Ovary (tissue), 9 donors: ENCODE results near the gene TNP2. TPM values are rescaled to one million over a fixed set of nuclear protein-coding genes. Genes with fewer than 3 reads are reported as not detected.

Source experiments
- DNase-seq, 5 donors: peaks; one replicate each; pipeline ENCODE4 v3.0.0-alpha.2; 2019 to 2020
- H3K27ac ChIP-seq, 2 donors: fragments of 200-600 bp; one replicate each; pipeline versions ENCODE4 v1.5.1 to v1.8.0; 2019 to 2022
- H3K27me3 ChIP-seq: fragments of 200-600 bp; one replicate; pipeline ENCODE4 v1.8.0; 2022
- H3K36me3 ChIP-seq: fragments of 200-600 bp; sonication (generic); one replicate; pipeline ENCODE4 v1.5.1; 2019
- H3K4me1 ChIP-seq: one replicate; pipeline ENCODE4 v1.8.1; 2013; ENCODE audit warnings: mild to moderate bottlenecking, moderate library complexity; ENCODE audit not compliant: insufficient read depth
- H3K4me3 ChIP-seq: fragments of 200-600 bp; sonication (generic); one replicate; pipeline ENCODE4 v1.5.1; 2017
- H3K9me3 ChIP-seq, 2 donors: fragments of 200-600 bp in 1 of 2; sonication (generic) in 1 of 2; one replicate each; pipeline versions ENCODE4 v1.5.1 to v1.8.1; 2013 to 2019; ENCODE audit warnings: mild to moderate bottlenecking in 1 of 2, moderate library complexity in 1 of 2
- EP300 ChIP-seq: sonication (generic); formaldehyde crosslinking; IDR thresholded peaks from one replicate; pipeline ENCODE4 v1.6.1; 2017; ENCODE audit warnings: antibody characterized with exemption
- POLR2A ChIP-seq: fragments of 450-650 bp; IDR thresholded peaks from one replicate; pipeline ENCODE4 v1.6.1; 2017; ENCODE audit warnings: antibody characterized with exemption, mild to moderate bottlenecking, moderate library complexity
- WGBS, 3 donors: extraction: QIAGEN DNeasy Blood & Tissue Kit in 1 of 3; methylation state at CpG; one replicate each; pipeline versions ENCODE4 v1.1.5 to v1.1.7; 2013 to 2017; 5-methylcytosine and 5-hydroxymethylcytosine counted together
- intact Hi-C, 4 donors: fragments of 100-400 bp; cut with DNase I; formaldehyde crosslinking; loops; one replicate each; pipeline versions ENCODE4 v1.11.0 to v1.15.1; 2022 to 2023
- polyA plus RNA-seq, 2 donors: library from polyadenylated mRNA; stranded (reverse); fragments of 200-250 nt in 1 of 2; fragments of 350-450 nt in 1 of 2; fragmentation: Illumina TruSeq in 1 of 2; extraction: RNeasy Lipid Tissue Mini Kit (QIAGEN cat#74804) in 1 of 2; gene quantifications; one replicate each; pipeline ENCODE4 v1.2.3, GENCODE V29; 2013 to 2014
- total RNA-seq, 7 donors: library from RNA; depleted of rRNA in 2 of 7; stranded (reverse); fragments of >200 nt in 2 of 7; fragmentation: NEBNext Ultra II Directional in 3 of 7; extraction: Animal tissue kit (Norgen Biotek cat#: 25700) in 3 of 7; gene quantifications; one replicate each; pipeline versions ENCODE4 v1.1.0 to v1.2.4, GENCODE V29; 2016 to 2023
- TF ChIP-seq, protein P1 (sequence below), 3 donors: fragments of 450-650 bp in 2 of 3; fragments of 200-600 bp in 1 of 3; IDR thresholded peaks; one replicate each; pipeline versions ENCODE4 v1.5.1 to v1.8.0; 2016 to 2022; ENCODE audit warnings: antibody characterized with exemption in 3 of 3, mild to moderate bottlenecking in 1 of 3
- donor health status: DM: no; HTN: no; CAD: no; lungs with moderate emphysema.
- donor health status: DM: no; HTN: no; CAD: no.
- donor health status: Bipolar disorder and iron deficiency.
- donor health status: DM: yes; HTN: yes; CAD: no.
- donor health status: DM: no; HTN: no; CAD: no.
- donor health status: DM: yes; HTN: yes; CAD: no.

Gene TNP2
- total and polyA plus RNA-seq, 9 donors, result not detected

DNA sequence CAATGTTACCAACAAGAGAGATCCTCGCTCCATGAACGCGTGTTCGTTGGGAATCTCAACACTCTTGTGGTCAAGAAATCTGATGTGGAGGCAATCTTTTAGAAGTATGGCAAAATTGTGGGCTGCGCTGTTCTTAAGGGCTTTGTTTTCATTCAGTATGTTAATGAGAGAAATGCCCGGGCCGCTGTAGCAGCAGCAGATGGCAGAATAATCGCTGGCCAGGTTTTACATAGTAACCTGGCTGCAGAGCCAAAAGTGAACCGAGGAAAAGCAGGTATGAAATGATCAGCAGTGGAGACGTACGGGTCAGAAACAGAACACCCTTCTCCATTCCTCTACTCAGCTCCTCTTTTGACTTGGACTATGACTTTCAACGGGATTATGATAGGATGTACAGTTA lies 26.5 kb downstream of the TNP2 start:
- WGBS, 3 donors, result 56 to 79% (median 70%) methylated on average over 12 of the region's 12 CpGs
- Histone ChIP-seq H3K27ac (no peak overlapping the region), H3K4me1 (no peaks in the 10 kb centered on the region), H3K9me3 (no peaks in the 10 kb centered on the region), H3K27me3 (no peaks in the 10 kb centered on the region), H3K4me3 (no peak overlapping the region), H3K36me3 (no peaks in the 10 kb centered on the region)
- DNase-seq, result no peak
- intact Hi-C loops, result no loop called here
- no peak for TF ChIP-seq EP300
- no peak for TF ChIP-seq POLR2A
- TF ChIP-seq, protein P1, sequence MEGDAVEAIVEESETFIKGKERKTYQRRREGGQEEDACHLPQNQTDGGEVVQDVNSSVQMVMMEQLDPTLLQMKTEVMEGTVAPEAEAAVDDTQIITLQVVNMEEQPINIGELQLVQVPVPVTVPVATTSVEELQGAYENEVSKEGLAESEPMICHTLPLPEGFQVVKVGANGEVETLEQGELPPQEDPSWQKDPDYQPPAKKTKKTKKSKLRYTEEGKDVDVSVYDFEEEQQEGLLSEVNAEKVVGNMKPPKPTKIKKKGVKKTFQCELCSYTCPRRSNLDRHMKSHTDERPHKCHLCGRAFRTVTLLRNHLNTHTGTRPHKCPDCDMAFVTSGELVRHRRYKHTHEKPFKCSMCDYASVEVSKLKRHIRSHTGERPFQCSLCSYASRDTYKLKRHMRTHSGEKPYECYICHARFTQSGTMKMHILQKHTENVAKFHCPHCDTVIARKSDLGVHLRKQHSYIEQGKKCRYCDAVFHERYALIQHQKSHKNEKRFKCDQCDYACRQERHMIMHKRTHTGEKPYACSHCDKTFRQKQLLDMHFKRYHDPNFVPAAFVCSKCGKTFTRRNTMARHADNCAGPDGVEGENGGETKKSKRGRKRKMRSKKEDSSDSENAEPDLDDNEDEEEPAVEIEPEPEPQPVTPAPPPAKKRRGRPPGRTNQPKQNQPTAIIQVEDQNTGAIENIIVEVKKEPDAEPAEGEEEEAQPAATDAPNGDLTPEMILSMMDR (IDR thresholded peaks at IDR 0.05), result no peak

DNA sequence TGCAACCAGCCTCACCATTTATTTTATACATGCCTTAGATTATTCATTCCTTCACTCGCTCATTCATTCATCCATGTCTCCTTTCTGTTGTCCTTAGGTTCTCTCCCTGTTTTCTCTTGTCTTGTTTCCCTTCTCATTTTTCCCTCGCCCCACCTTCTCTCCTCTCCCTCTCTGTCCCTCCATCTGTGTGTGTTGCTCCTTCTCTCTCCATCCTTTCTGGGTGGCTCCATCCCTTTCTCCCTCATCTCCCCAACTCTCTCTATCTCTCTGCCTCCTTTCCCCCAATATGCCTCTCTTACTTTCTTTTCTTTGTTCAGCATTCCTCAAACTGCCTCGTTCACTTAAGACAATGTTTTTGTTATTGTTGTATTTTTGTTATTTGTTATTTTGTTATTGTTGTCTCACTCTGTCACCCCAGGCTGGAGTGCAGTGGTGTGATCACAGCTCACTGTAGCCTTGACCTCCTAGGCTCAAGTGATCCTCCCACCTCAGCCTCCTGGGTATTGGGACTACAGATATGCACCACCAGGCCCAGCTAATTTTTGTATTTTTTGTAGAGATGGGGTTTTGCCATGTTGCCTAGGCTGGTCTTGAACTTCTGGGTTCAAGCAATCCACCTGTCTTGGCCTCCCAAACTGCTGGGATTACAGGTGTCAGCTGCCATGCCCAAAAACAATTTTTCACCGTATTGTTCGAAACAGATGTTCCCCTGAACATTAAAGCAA lies 27.5 kb downstream of the TNP2 start:
- no peak for TF ChIP-seq EP300
- no peak for TF ChIP-seq POLR2A
- TF ChIP-seq, protein P1 (IDR thresholded peaks at IDR 0.05), result no peak
- H3K27me3 ChIP-seq, result no peaks in the 10 kb centered on the region
- WGBS, 3 donors, result 89 to 93% (median 92%) methylated on average over 5 of the region's 5 CpGs
- no peaks in the 10 kb centered on the region for H3K36me3 ChIP-seq
- H3K27ac ChIP-seq, result no peak overlapping the region
- no peak overlapping the region for H3K4me3 ChIP-seq
- H3K9me3 ChIP-seq, result no peaks in the 10 kb centered on the region
- intact Hi-C loops, result no loop called here
- DNase-seq, result no peak
- no peaks in the 10 kb centered on the region for H3K4me1 ChIP-seq

DNA sequence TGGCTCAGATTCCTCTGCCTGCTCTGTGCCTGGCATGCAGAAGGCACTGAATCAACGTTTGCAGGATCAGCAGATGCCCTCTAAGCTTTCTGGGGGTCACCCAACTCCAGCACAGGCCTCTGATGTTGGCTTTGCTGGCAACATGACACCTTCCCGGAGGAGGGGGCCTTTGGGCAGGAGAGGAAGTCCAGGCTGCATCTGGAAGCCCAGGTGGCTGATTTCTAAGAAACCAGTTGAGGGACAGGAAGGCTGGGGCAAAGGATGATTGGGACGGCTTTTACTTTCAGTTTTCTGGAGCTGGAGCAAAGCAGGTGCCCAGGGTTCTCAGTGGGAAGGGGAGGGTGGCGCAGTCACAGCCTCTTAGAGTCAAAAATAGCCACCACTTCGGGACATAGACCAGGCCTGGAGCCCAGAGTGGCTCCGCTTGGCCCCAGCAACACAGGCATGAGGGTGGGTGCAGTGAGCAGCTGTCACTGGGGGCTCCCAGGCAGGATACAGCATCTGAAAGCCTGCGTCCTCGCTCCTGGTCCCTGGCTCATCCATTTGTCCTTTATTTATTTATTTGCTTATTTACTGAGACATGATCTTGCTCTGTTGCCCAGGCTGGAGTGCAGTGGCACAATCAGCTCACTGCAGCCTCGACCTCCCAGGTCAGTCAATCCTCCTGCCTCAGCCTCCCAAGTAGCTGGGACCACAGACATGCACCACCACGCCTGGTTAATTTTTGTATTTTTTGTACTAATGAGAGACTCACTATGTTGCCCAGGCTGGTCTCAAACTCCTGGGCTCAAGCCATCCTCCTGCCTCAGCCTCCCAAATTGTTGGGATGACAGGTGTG lies 28.3 kb downstream of the TNP2 start:
- WGBS, 3 donors, result 79 to 84% (median 82%) methylated on average over 10 of the region's 10 CpGs
- no peak overlapping the region for H3K27ac ChIP-seq
- no peaks in the 10 kb centered on the region for H3K9me3 ChIP-seq
- DNase-seq, result no peak
- TF ChIP-seq POLR2A (no peak), EP300 (no peak)
- TF ChIP-seq, protein P1 (IDR thresholded peaks at IDR 0.05), result no peak
- intact Hi-C loops, result no loop called here
- H3K4me3 ChIP-seq, result no peak overlapping the region
- H3K36me3 ChIP-seq, result no peaks in the 10 kb centered on the region
- H3K4me1 ChIP-seq, result no peaks in the 10 kb centered on the region
- H3K27me3 ChIP-seq, result no peaks in the 10 kb centered on the region

DNA sequence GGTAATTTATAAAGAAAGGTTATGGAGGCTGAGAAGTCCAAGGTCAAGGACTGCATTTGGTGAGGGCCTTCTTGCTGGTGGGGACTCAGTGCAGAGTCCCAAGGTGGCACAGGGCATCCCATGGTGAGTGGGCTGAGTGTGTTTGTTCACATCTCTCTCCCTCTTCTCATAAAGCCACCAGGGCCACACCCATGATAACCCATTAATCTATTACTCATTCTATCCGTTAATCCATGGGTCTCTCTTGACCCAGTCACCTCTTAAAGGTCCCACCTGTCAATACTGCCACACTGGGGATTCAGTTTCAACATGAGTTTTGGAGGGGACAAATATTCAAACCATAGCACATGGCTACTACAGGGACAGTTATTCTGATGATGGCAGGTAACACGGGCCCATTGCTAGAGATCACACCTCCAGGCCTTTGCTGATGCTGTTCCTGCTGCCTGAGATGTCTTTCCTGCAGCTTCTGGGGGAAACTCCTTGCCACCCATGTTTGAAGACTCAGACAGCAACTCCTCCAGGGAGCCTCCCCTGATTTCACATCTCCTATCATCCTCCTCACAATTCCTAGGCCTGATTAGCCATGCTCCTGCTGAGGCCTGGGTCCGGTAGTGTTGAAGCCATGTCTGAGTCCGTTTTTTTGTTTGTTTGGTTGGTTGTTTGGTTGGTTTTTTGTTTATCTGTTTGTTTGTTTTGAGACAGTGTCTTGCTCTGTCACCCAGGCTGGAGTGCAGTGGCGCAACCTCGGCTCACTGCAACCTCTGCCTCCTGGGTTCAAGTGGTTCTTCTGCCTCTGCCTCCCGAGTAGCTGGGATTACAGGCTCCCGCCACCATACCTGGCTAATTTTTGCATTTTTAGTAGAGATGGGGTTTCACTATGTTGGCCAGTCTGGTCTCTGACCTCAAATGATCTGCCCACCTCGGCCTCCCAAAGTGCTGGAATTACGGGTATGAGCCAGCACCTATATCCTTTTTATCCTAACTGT lies 29.2 kb downstream of the TNP2 start:
- WGBS, 3 donors, result 81 to 87% (median 86%) methylated on average over 10 of the region's 10 CpGs
- no peaks in the 10 kb centered on the region for H3K36me3 ChIP-seq
- H3K4me1 ChIP-seq, result no peaks in the 10 kb centered on the region
- no peaks in the 10 kb centered on the region for H3K27me3 ChIP-seq
- DNase-seq, result no peak
- TF ChIP-seq, protein P1 (IDR thresholded peaks at IDR 0.05), result no peak
- TF ChIP-seq EP300 (no peak), POLR2A (no peak)
- no peak overlapping the region for H3K27ac ChIP-seq
- intact Hi-C loops, result no loop called here
- H3K4me3 ChIP-seq, result no peak overlapping the region
- H3K9me3 ChIP-seq, result no peaks in the 10 kb centered on the region
